Activated T-helper 1 cell treated with anti-CD3 and anti-CD28 coated beads, Interleukin-12 subunit alpha, Interleukin-12 subunit beta, Interleukin-2, Interleukin-4 antibody, amounts not matched to agents 30 ng/mL and 10 ng/mL and 1 ng/mL, durations not matched to agents 14 hours and 24 hours and 36 hours (primary cell): ENCODE data around the gene KRTAP21-2. TPM values are rescaled to one million over a fixed set of nuclear protein-coding genes. Genes with fewer than 3 reads are reported as not detected.
"Not testable (repeated sequence)": the region's sequence is repeated elsewhere in the genome, so short reads cannot be mapped to it uniquely, and the experiment has no call there.

Source experiments
- DNase-seq: peaks from one replicate; pipeline ENCODE4 v3.0.0; 2021; ENCODE audit warnings: low spot score
- H3K27ac Mint-ChIP-seq: one replicate; pipeline ENCODE4 v1.8.0; 2021; ENCODE audit warnings: mild to moderate bottlenecking, mixed read lengths
- H3K27me3 Mint-ChIP-seq: one replicate; pipeline ENCODE4 v1.8.0; 2022; ENCODE audit warnings: mild to moderate bottlenecking, moderate library complexity, mixed read lengths; ENCODE audit not compliant: insufficient read depth
- H3K36me3 Mint-ChIP-seq: one replicate; pipeline ENCODE4 v1.8.0; 2021; ENCODE audit warnings: low read depth, mixed read lengths
- H3K4me1 Mint-ChIP-seq: one replicate; pipeline ENCODE4 v1.8.0; 2021; ENCODE audit warnings: low read depth, mixed read lengths
- H3K4me3 Mint-ChIP-seq: one replicate; pipeline ENCODE4 v1.8.0; 2021; ENCODE audit warnings: mild to moderate bottlenecking, moderate library complexity, mixed read lengths
- H3K9me3 Mint-ChIP-seq: one replicate; pipeline ENCODE4 v1.8.0; 2021; ENCODE audit warnings: mixed read lengths
- intact Hi-C: fragments of 100-400 bp; cut with micrococcal nuclease; formaldehyde crosslinking; loops from one replicate; pipeline ENCODE4 v1.15.1; 2024
- total RNA-seq: library from RNA; stranded (reverse); gene quantifications from 2 replicates; pipeline ENCODE4 v1.2.3, GENCODE V29; 2022

KRTAP21-2 gene
- not detected in 2 replicates for total RNA-seq

GRCh38 chr21:30747159-30747558, at the start of gene KRTAP21-2:
TSS of gene KRTAP21-2 (minus strand) at chr21:30747259. CDS start at chr21:30747202, 57 bp downstream.
- no peaks in the 10 kb centered on the region for H3K36me3 Mint-ChIP-seq
- no peak within 1 kb of the TSS for H3K27ac Mint-ChIP-seq
- no peak for DNase-seq
- no peaks in the 10 kb centered on the region for H3K27me3 Mint-ChIP-seq
- intact Hi-C loops: no loop called here
- H3K4me3 Mint-ChIP-seq: no peak within 1 kb of the TSS
- no peaks in the 10 kb centered on the region for H3K4me1 Mint-ChIP-seq
- no peaks in the 10 kb centered on the region for H3K9me3 Mint-ChIP-seq

GRCh38 chr21:30793581-30794314, 46.7 kb upstream of the KRTAP21-2 start:
- no peaks in the 10 kb centered on the region for H3K9me3 Mint-ChIP-seq
- H3K36me3 Mint-ChIP-seq: no peaks in the 10 kb centered on the region
- no peak overlapping the region for H3K27ac Mint-ChIP-seq
- no peaks in the 10 kb centered on the region for H3K4me1 Mint-ChIP-seq
- no peak for DNase-seq
- intact Hi-C loops: no loop called here
- H3K4me3 Mint-ChIP-seq: no peak overlapping the region
- no peaks in the 10 kb centered on the region for H3K27me3 Mint-ChIP-seq

DNA sequence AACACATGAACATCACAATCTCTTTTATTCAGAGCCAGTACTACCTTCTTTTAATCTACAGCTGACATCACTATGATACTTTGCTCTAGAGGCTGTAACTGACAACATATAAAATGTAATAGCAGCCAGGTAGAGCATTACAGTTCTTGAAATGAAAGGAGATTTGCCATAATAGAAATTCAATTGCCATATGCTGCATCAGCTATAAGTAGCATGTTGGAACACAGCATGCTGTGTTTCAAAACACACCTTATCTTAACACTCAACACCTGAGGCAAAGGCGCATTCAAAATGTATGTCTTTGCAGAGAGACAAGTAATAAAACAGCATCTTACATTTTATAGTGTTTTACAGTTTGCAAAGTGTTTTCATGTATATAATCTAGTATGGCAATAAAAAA, 32.2 kb upstream of the KRTAP21-2 start:
- Mint-ChIP-seq H3K27me3 (peaks cover 2% of the 10 kb centered on the region), H3K4me1 (no peaks in the 10 kb centered on the region), H3K27ac (no peak overlapping the region), H3K4me3 (no peak overlapping the region), H3K36me3 (no peaks in the 10 kb centered on the region), H3K9me3 (no peaks in the 10 kb centered on the region)
- intact Hi-C loops: no loop called here
- DNase-seq: no peak

DNA sequence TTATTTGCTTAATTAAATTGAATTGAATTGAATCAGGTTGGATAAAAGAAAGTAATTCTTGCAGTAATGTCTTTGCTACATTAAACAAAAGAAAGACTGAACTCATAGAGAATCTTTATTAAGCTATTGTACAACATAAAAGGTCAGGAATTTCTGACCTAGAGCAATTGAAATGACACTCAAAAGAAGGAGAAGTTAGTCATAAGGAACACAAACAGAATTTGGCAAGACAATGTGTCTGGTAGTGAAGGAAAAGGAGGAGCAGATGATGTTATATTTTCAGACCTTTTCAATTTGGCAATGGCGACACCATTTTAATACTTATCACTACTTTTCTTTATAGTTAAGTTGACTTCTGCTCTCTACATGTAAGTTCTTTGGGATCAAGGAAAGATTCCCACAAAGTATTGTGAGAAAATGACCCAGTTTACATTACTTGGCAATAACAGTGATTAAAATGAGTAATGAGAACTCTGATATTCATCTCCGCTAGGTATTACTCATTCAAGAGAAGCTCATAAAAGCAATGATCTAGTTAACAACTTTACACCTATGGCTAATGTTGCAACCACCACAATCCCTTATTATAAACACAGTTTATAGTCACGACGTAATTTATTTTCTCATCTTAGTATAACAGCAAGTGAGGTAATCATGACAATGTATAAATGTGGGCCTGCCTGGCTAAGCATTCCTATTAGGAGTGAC, 22.8 kb upstream of the KRTAP21-2 start:
- H3K4me3 Mint-ChIP-seq: no peak overlapping the region
- no peaks in the 10 kb centered on the region for H3K9me3 Mint-ChIP-seq
- no peaks in the 10 kb centered on the region for H3K27me3 Mint-ChIP-seq
- no peaks in the 10 kb centered on the region for H3K36me3 Mint-ChIP-seq
- H3K27ac Mint-ChIP-seq: no peak overlapping the region
- intact Hi-C loops: no loop called here
- no peak for DNase-seq
- H3K4me1 Mint-ChIP-seq: no peaks in the 10 kb centered on the region

GRCh38 chr21:30760776-30761175, 13.7 kb upstream of the KRTAP21-2 start:
- Mint-ChIP-seq H3K36me3 (no peaks in the 10 kb centered on the region), H3K4me3 (no peak overlapping the region), H3K27ac (no peak overlapping the region), H3K9me3 (no peaks in the 10 kb centered on the region), H3K4me1 (no peaks in the 10 kb centered on the region), H3K27me3 (peaks cover 4% of the 10 kb centered on the region)
- no peak for DNase-seq
- intact Hi-C loops: no loop called here

GRCh38 chr21:30758306-30758705, 11.2 kb upstream of the KRTAP21-2 start:
- H3K4me3 Mint-ChIP-seq: no peak overlapping the region
- peaks cover 4% of the 10 kb centered on the region for H3K27me3 Mint-ChIP-seq
- no peak overlapping the region for H3K27ac Mint-ChIP-seq
- no peak for DNase-seq
- H3K4me1 Mint-ChIP-seq: no peaks in the 10 kb centered on the region
- no peaks in the 10 kb centered on the region for H3K9me3 Mint-ChIP-seq
- H3K36me3 Mint-ChIP-seq: no peaks in the 10 kb centered on the region
- intact Hi-C loops: no loop called here

- H3K4me1 Mint-ChIP-seq, H3K27ac Mint-ChIP-seq, H3K36me3 Mint-ChIP-seq, DNase-seq, H3K9me3 Mint-ChIP-seq, H3K4me3 Mint-ChIP-seq, intact Hi-C loops, H3K27me3 Mint-ChIP-seq: not testable (repeated sequence)
Measured at GRCh38 chr21:30755328-30755727, 8.3 kb upstream of the KRTAP21-2 start, which contains the start of gene KRTAP21-1. TSS of gene KRTAP21-1 (minus strand) at chr21:30755428. CDS start at chr21:30755378, 50 bp downstream.

GRCh38 chr21:30740462-30740861, 6.6 kb downstream of the KRTAP21-2 start:
- H3K4me3 Mint-ChIP-seq: no peak overlapping the region
- intact Hi-C loops: no loop called here
- H3K4me1 Mint-ChIP-seq: no peaks in the 10 kb centered on the region
- DNase-seq: no peak
- no peaks in the 10 kb centered on the region for H3K9me3 Mint-ChIP-seq
- H3K27ac Mint-ChIP-seq: no peak overlapping the region
- H3K27me3 Mint-ChIP-seq: no peaks in the 10 kb centered on the region
- H3K36me3 Mint-ChIP-seq: no peaks in the 10 kb centered on the region

GRCh38 chr21:30733026-30733425, 14.0 kb downstream of the KRTAP21-2 start:
- Mint-ChIP-seq H3K9me3 (peaks cover 8% of the 10 kb centered on the region), H3K4me3 (no peak overlapping the region), H3K27me3 (peaks cover 16% of the 10 kb centered on the region), H3K4me1 (no peaks in the 10 kb centered on the region), H3K36me3 (no peaks in the 10 kb centered on the region), H3K27ac (no peak overlapping the region)
- DNase-seq: no peak
- intact Hi-C loops: loop anchor here (1.0 kb wide), 1 partner anchor 227 kb away; no protein-coding TSS in a partner anchor

- no peaks in the 10 kb centered on the region for H3K4me1 Mint-ChIP-seq
- intact Hi-C loops: no loop called here
- peaks cover 1% of the 10 kb centered on the region for H3K36me3 Mint-ChIP-seq
- DNase-seq: no peak
- H3K9me3 Mint-ChIP-seq: peaks cover 20% of the 10 kb centered on the region
- no peak overlapping the region for H3K27ac Mint-ChIP-seq
- peaks cover 10% of the 10 kb centered on the region for H3K27me3 Mint-ChIP-seq
- no peak overlapping the region for H3K4me3 Mint-ChIP-seq
Measured at GRCh38 chr21:30726726-30727125, 20.3 kb downstream of the KRTAP21-2 start.

- Mint-ChIP-seq H3K9me3 (peaks cover 18% of the 10 kb centered on the region), H3K4me3 (peak overlapping the region; percentile 7), H3K27ac (peak overlapping the region; percentile 64), H3K27me3 (peaks cover 2% of the 10 kb centered on the region), H3K4me1 (peaks cover 29% of the 10 kb centered on the region), H3K36me3 (peaks cover 3% of the 10 kb centered on the region)
- intact Hi-C loops: loop anchor here (2.0 to 10.0 kb wide), 8 partner anchors 368 to 1945 kb away; partner anchors contain the start of gene SOD1
- DNase-seq: no peak
Measured at GRCh38 chr21:30719401-30719800, 27.7 kb downstream of the KRTAP21-2 start.

DNA sequence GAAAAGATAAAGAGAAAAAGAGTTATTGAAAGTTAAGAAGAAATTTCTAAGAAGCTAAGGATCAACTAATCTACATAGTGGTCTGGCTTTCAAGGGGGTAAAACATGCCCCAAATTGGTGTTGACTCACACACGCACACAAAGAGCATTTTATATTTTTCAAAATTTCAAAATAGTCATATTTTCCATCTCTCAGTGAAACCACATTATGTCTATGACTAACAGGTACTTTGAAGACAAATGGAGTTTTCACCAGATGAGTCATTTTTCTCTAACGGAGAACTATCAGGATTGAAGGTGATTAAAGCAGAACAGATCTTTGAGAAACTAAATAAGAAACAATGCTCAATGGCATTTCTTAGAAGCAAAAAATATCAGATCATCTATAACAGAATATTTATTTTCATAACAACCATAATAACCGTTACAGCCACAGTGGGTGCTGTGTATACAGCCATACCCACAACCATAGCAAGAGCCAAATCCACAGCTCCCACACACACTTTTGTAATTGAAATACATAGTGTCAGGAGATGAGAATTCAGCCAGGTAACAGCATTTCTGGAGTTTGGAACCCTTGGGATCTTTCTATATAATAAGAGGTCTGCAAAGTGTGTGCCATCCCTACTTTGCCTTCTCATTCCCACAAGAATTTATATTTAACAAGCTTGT, 28.7 kb downstream of the KRTAP21-2 start, which contains the start of gene KRTAP21-3:
KRTAP21-3 (minus strand) TSS at position 539 of the 671 bp plus-strand sequence; CDS start at position 521, 18 bp downstream.
- peak within 1 kb of the TSS; percentile 7 for H3K4me3 Mint-ChIP-seq
- peak within 1 kb of the TSS; percentile 75 for H3K27ac Mint-ChIP-seq
- peaks cover 18% of the 10 kb centered on the region for H3K9me3 Mint-ChIP-seq
- intact Hi-C loops: loop anchor here (1.0 to 10.0 kb wide), 10 partner anchors 8 to 1944 kb away; partner anchors contain the start of gene SOD1
- no peak for DNase-seq
- H3K4me1 Mint-ChIP-seq: peaks cover 29% of the 10 kb centered on the region
- H3K27me3 Mint-ChIP-seq: peaks cover 2% of the 10 kb centered on the region
- peaks cover 3% of the 10 kb centered on the region for H3K36me3 Mint-ChIP-seq
